GM20000 (cell line): Measurements from ENCODE around the gene SMTN.
"Not testable (repeated sequence)": the region's sequence is repeated elsewhere in the genome, so short reads cannot be mapped to it uniquely, and the experiment has no call there.

Experiments
- DNase-seq: peaks from one replicate; pipeline ENCODE4 v3.0.0; 2012; ENCODE audit warnings: low spot score
- CTCF ChIP-seq: IDR thresholded peaks from 2 replicates; pipeline ENCODE4 v1.5.1; 2012; ENCODE audit warnings: mild to moderate bottlenecking, control low read depth; ENCODE audit errors: extremely low read depth, missing control alignments

Gene SMTN

GRCh38 chr22:31056986-31057599, 24.0 kb upstream of the SMTN start:
- no peak for TF ChIP-seq CTCF
- no peak for DNase-seq

- not testable (repeated sequence) for DNase-seq
These were observed 21.5 kb upstream of the SMTN start for GRCh38 chr22:31059663-31060062.

GRCh38 chr22:31062566-31063230, 18.4 kb upstream of the SMTN start:
- DNase-seq, result no peak

GRCh38 chr22:31064369-31064768, 16.7 kb upstream of the SMTN start:
- TF ChIP-seq CTCF, result no peak
- DNase-seq, result no peak

More at GRCh38 chr22:31062566-31063230, 18.4 kb upstream of the SMTN start:
- TF ChIP-seq CTCF, result no peak

- no peak for DNase-seq
- TF ChIP-seq CTCF, result no peak
These were observed 12.1 kb upstream of the SMTN start for GRCh38 chr22:31068970-31069369.

GRCh38 chr22:31069691-31070314, 11.3 kb upstream of the SMTN start:
- not testable (repeated sequence) for DNase-seq

- DNase-seq, result not testable (repeated sequence)
These were observed 8.0 kb upstream of the SMTN start for GRCh38 chr22:31073125-31073524.

GRCh38 chr22:31073545-31074145, 7.5 kb upstream of the SMTN start:
- DNase-seq, result not testable (repeated sequence)

GRCh38 chr22:31075961-31076360, 5.2 kb upstream of the SMTN start:
- DNase-seq, result no peak
- TF ChIP-seq CTCF, result no peak
